NCI-H2196 treated with DMSO at 0.1 percent for 48 hours (cell line): ENCODE measurements around the gene MXD4.

Experiments
- DNase-seq: peaks from one replicate; lab custom pipeline; 2025; ENCODE audit not compliant: unreplicated experiment; lab: John Stamatoyannopoulos, UW

MXD4 gene

GRCh38 chr4:2261853-2262144 lies at the start of gene MXD4:
MXD4 (minus strand) TSS chr4:2262109; CDS start chr4:2261980, 129 bp downstream.
- DNase-seq = no peak

GRCh38 chr4:2306773-2307410 lies 45.0 kb upstream of the MXD4 start:
- no peak for DNase-seq

GRCh38 chr4:2305766-2306501 lies 44.0 kb upstream of the MXD4 start:
- no peak for DNase-seq

- DNase-seq = no peak
These were observed 43.1 kb upstream of the MXD4 start for GRCh38 chr4:2304877-2305561.

- no peak for DNase-seq
These were observed 42.5 kb upstream of the MXD4 start for GRCh38 chr4:2304321-2304876.

GRCh38 chr4:2303686-2304320 lies 41.9 kb upstream of the MXD4 start:
- DNase-seq = no peak

GRCh38 chr4:2303121-2303685 lies 41.3 kb upstream of the MXD4 start:
- DNase-seq = no peak

- no peak for DNase-seq
These were observed 40.6 kb upstream of the MXD4 start for GRCh38 chr4:2302387-2303119.

GRCh38 chr4:2301806-2302205 lies 39.9 kb upstream of the MXD4 start:
- no peak for DNase-seq

GRCh38 chr4:2301225-2301642 lies 39.3 kb upstream of the MXD4 start:
- no peak for DNase-seq

GRCh38 chr4:2300431-2301224 lies 38.7 kb upstream of the MXD4 start:
- no peak for DNase-seq

- DNase-seq = no peak
These were observed 37.9 kb upstream of the MXD4 start for GRCh38 chr4:2299794-2300193.

- DNase-seq = no peak
These were observed 36.7 kb upstream of the MXD4 start for GRCh38 chr4:2298532-2298991.

- no peak for DNase-seq
These were observed 36.0 kb upstream of the MXD4 start for GRCh38 chr4:2297606-2298531.

GRCh38 chr4:2296631-2297601 lies 35.0 kb upstream of the MXD4 start:
- DNase-seq = no peak

GRCh38 chr4:2295900-2296442 lies 34.1 kb upstream of the MXD4 start:
- DNase-seq = no peak

GRCh38 chr4:2295500-2295899 lies 33.6 kb upstream of the MXD4 start:
- DNase-seq = no peak
